Limb (tissue), 2 donors: ENCODE measurements around the gene TMX1.
"Not testable (repeated sequence)": the region's sequence is repeated elsewhere in the genome, so short reads cannot be mapped to it uniquely, and the experiment has no call there.

ENCODE experiments used
- DNase-seq, 2 donors: peaks; one replicate each; pipeline ENCODE4 v3.0.0-alpha.2; 2016; ENCODE audit errors: extremely low spot score in 2 of 2

The TMX1 gene

GRCh38 chr14:51239813-51240803 is at the start of gene TMX1:
TMX1 (plus strand) TSS chr14:51240247; CDS start chr14:51240293, 46 bp downstream.
- DNase-seq: peak; percentile 94 to 99

- DNase-seq: no peak
These were observed 38.2 kb upstream of the TMX1 start for GRCh38 chr14:51201890-51202289.

GRCh38 chr14:51202914-51203665 is 37.0 kb upstream of the TMX1 start:
- DNase-seq: no peak

- no peak for DNase-seq
These were observed 36.2 kb upstream of the TMX1 start for GRCh38 chr14:51203881-51204280.

- no peak for DNase-seq
These were observed 34.6 kb upstream of the TMX1 start for GRCh38 chr14:51205486-51205885.

GRCh38 chr14:51206462-51206861 is 33.6 kb upstream of the TMX1 start:
- DNase-seq: no peak

- DNase-seq: no peak
These were observed 32.4 kb upstream of the TMX1 start for GRCh38 chr14:51207621-51208020.

GRCh38 chr14:51208982-51209381 is 31.1 kb upstream of the TMX1 start:
- no peak for DNase-seq

GRCh38 chr14:51209457-51209856 is 30.6 kb upstream of the TMX1 start:
- DNase-seq: no peak

GRCh38 chr14:51210594-51210993 is 29.5 kb upstream of the TMX1 start:
- DNase-seq: no peak

GRCh38 chr14:51211149-51211548 is 28.9 kb upstream of the TMX1 start:
- DNase-seq: no peak

- DNase-seq: no peak
These were observed 23.4 kb upstream of the TMX1 start for GRCh38 chr14:51216602-51217001.

GRCh38 chr14:51219473-51220448 is 20.3 kb upstream of the TMX1 start:
- DNase-seq: peak in 1 of 2 donors; percentile 67

- not testable (repeated sequence) for DNase-seq
These were observed 16.6 kb upstream of the TMX1 start for GRCh38 chr14:51223463-51223862.

- DNase-seq: no peak
These were observed 15.5 kb upstream of the TMX1 start for GRCh38 chr14:51224551-51224950.

GRCh38 chr14:51225751-51226150 is 14.3 kb upstream of the TMX1 start:
- DNase-seq: no peak

- DNase-seq: no peak
These were observed 11.7 kb upstream of the TMX1 start for GRCh38 chr14:51228391-51228790.

GRCh38 chr14:51228890-51229289 is 11.2 kb upstream of the TMX1 start:
- no peak for DNase-seq

GRCh38 chr14:51236314-51236713 is 3.7 kb upstream of the TMX1 start:
- DNase-seq: no peak

- DNase-seq: no peak
These were observed 845 bp downstream of the TMX1 start for GRCh38 chr14:51240804-51241380.
